ENCODE data around the gene CLEC16A.

- no peak for TF ChIP-seq CTCF (IDR thresholded peaks at IDR 0.05; ENCODE audit: borderline replicate concordance, extremely low read depth, low read length, poor library complexity, severe bottlenecking)
- no peak for TF ChIP-seq EZH2 (IDR thresholded peaks at IDR 0.05; ENCODE audit: borderline replicate concordance, low read depth, low read length, severe bottlenecking)
These were observed 128.2 kb downstream of the CLEC16A start for GRCh38 chr16:11072420-11073153.
